Measurements from ENCODE around the gene SCLT1.

GRCh38 chr4:128907981-128908380, 185.4 kb downstream of the SCLT1 start:
- TF ChIP-seq CTCF (conservative IDR thresholded peaks at IDR 0.05; ENCODE audit: low read depth, low read length) (no peak), EZH2 (IDR thresholded peaks at IDR 0.05; ENCODE audit: borderline replicate concordance, low read depth, low read length, poor library complexity, severe bottlenecking) (no peak)

Data from A673 (cell line).